ENCODE data around the gene RNF40. TPM values are rescaled to one million over a fixed set of nuclear protein-coding genes. Genes with fewer than 3 reads are reported as not detected.
A peak's percentile ranks its signal among the peaks of the same experiment; 100 is the strongest.

The RNF40 gene
- total RNA-seq = 100 to 1,000 TPM in 2 of 7 donors, 10 to 100 TPM in 5; 65.9 to 111 (median 88.8) TPM
- polyA plus RNA-seq = 10 to 100 TPM; 38.1 to 63.9 (median 50.0) TPM
- long read RNA-seq, donor 1, partial matches to known transcripts = 5 of 5 reads
- long read RNA-seq, donor 1, other reads (novel, unspliced or antisense) = 0 of 5 reads
- long read RNA-seq, donor 2, full-length matches to known transcripts = 3 of 3 reads
- long read RNA-seq, donor 2, partial matches to known transcripts = 0 of 3 reads
- long read RNA-seq, donor 2, other reads (novel, unspliced or antisense) = 0 of 3 reads

- WGBS, 5 donors = 1 to 2% (median 1%) methylated on average over 28 to 60 of the region's 60 CpGs
- TF ChIP-seq POLR2A (IDR thresholded peaks at IDR 0.05) = peak in 2 of 3 donors; percentile 33 to 47
- TF ChIP-seq CTCF (IDR thresholded peaks at IDR 0.05 in 8 of 11, conservative IDR thresholded peaks at IDR 0.05 in 3 of 11) = peak in 4 of 11 experiments; percentile 6 to 28 (median 23)
- TF ChIP-seq POLR2AphosphoS5 (IDR thresholded peaks at IDR 0.05) = peak; percentile 93 to 95 (median 94)
- no peaks in the 10 kb centered on the region for H3K9me3 ChIP-seq
- peaks cover 25 to 75% (median 56%) of the 10 kb centered on the region in 6 donors for H3K4me1 ChIP-seq
- no peaks in the 10 kb centered on the region for H3K27me3 ChIP-seq (replicated peaks in 1 of 7)
- H3K4me3 ChIP-seq = peak within 1 kb of the TSS; percentile 74 to 99 (median 96)
- peak; percentile 96 for DNase-seq
- peak within 1 kb of the TSS; percentile 83 to 95 (median 92) for H3K27ac ChIP-seq
- peaks cover 0 to 61% (median 42%) of the 10 kb centered on the region in 6 donors for H3K36me3 ChIP-seq
- intact Hi-C loops (cut with DNase I; ENCODE audit: low total_unique reads) = no loop called here
Measured at GRCh38 chr16:30761928-30762902, at the start of gene RNF40, which contains the start of gene CFAP119. RNF40 (plus strand) TSS chr16:30762322; CDS start chr16:30762546, 224 bp downstream. CFAP119 (minus strand) TSS chr16:30762062; CDS start chr16:30761748, 314 bp downstream.

GRCh38 chr16:30715750-30716445, 46.2 kb upstream of the RNF40 start:
- intact Hi-C loops (cut with DNase I; ENCODE audit: low total_unique reads) = no loop called here
- Histone ChIP-seq H3K4me3 (no peak overlapping the region), H3K36me3 (peaks cover 14 to 100% (median 99%) of the 10 kb centered on the region in 6 donors), H3K27ac (peak overlapping the region; percentile 27 to 85 (median 71)), H3K4me1 (peaks cover 6 to 45% (median 17%) of the 10 kb centered on the region in 6 donors), H3K27me3 (replicated peaks in 1 of 7) (no peaks in the 10 kb centered on the region), H3K9me3 (no peaks in the 10 kb centered on the region)
- DNase-seq = peak; percentile 51
- WGBS, 5 donors = 81 to 85% (median 84%) methylated on average over 17 of the region's 17 CpGs
- TF ChIP-seq POLR2AphosphoS5 (IDR thresholded peaks at IDR 0.05) (no peak), POLR2A (IDR thresholded peaks at IDR 0.05) (no peak), CTCF (IDR thresholded peaks at IDR 0.05 in 8 of 11, conservative IDR thresholded peaks at IDR 0.05 in 3 of 11) (no peak)

GRCh38 chr16:30720086-30720485, 42.0 kb upstream of the RNF40 start:
- intact Hi-C loops (cut with DNase I; ENCODE audit: low total_unique reads) = loop anchor here (10.0 kb wide), 1 partner anchor 55 kb away; no protein-coding TSS in a partner anchor
- no peak for DNase-seq
- WGBS, 5 donors = 90 to 97% (median 94%) methylated on average over 11 of the region's 11 CpGs
- Histone ChIP-seq H3K4me3 (no peak overlapping the region), H3K36me3 (peaks cover 9 to 100% (median 98%) of the 10 kb centered on the region in 6 donors), H3K9me3 (no peaks in the 10 kb centered on the region), H3K27ac (no peak overlapping the region), H3K27me3 (replicated peaks in 1 of 7) (no peaks in the 10 kb centered on the region), H3K4me1 (peaks cover 3 to 44% (median 24%) of the 10 kb centered on the region in 6 donors)
- no peak for TF ChIP-seq CTCF (IDR thresholded peaks at IDR 0.05 in 8 of 11, conservative IDR thresholded peaks at IDR 0.05 in 3 of 11)
- TF ChIP-seq POLR2A (IDR thresholded peaks at IDR 0.05) = no peak
- no peak for TF ChIP-seq POLR2AphosphoS5 (IDR thresholded peaks at IDR 0.05)
